CD4-positive, alpha-beta T cell treated with Interferon gamma for 1 hour (primary cell): ENCODE data around the gene CMTM7.

Experiments
- DNase-seq: peaks from one replicate; pipeline ENCODE4 v3.0.0-alpha.2; 2020

The CMTM7 gene

GRCh38 chr3:32419742-32420125 is 28.1 kb downstream of the CMTM7 start:
- no peak for DNase-seq

GRCh38 chr3:32420126-32421038 is 28.7 kb downstream of the CMTM7 start:
- DNase-seq = peak; percentile 37

- DNase-seq = no peak
Measured at GRCh38 chr3:32421185-32421584, 29.5 kb downstream of the CMTM7 start.

- no peak for DNase-seq
Measured at GRCh38 chr3:32421991-32422859, 30.6 kb downstream of the CMTM7 start.

- no peak for DNase-seq
Measured at GRCh38 chr3:32422943-32423342, 31.3 kb downstream of the CMTM7 start.

GRCh38 chr3:32423534-32423933 is 31.9 kb downstream of the CMTM7 start:
- no peak for DNase-seq

- peak; percentile 35 for DNase-seq
Measured at GRCh38 chr3:32423956-32424557, 32.4 kb downstream of the CMTM7 start.

- DNase-seq = no peak
Measured at GRCh38 chr3:32424581-32425250, 33.1 kb downstream of the CMTM7 start.

GRCh38 chr3:32428092-32429068 is 36.7 kb downstream of the CMTM7 start:
- peak; percentile 43 for DNase-seq

GRCh38 chr3:32430900-32431299 is 39.2 kb downstream of the CMTM7 start:
- DNase-seq = no peak

GRCh38 chr3:32431481-32431880 is 39.8 kb downstream of the CMTM7 start:
- DNase-seq = no peak

- DNase-seq = no peak
Measured at GRCh38 chr3:32432045-32432710, 40.5 kb downstream of the CMTM7 start.

- DNase-seq = no peak
Measured at GRCh38 chr3:32432711-32433530, 41.3 kb downstream of the CMTM7 start.

- DNase-seq = no peak
Measured at GRCh38 chr3:32434206-32434605, 42.6 kb downstream of the CMTM7 start.

GRCh38 chr3:32435911-32436815 is 44.5 kb downstream of the CMTM7 start:
- no peak for DNase-seq

GRCh38 chr3:32436816-32437189 is 45.1 kb downstream of the CMTM7 start:
- DNase-seq = no peak

- DNase-seq = no peak
Measured at GRCh38 chr3:32437896-32438295, 46.2 kb downstream of the CMTM7 start.

GRCh38 chr3:32438596-32439344 is 47.1 kb downstream of the CMTM7 start:
- DNase-seq = no peak
